GM19468 (cell line): Measurements from ENCODE around the gene ALDH1A2.
"Not testable (repeated sequence)": the region's sequence is repeated elsewhere in the genome, so short reads cannot be mapped to it uniquely, and the experiment has no call there.

Experiments
- ATAC-seq: cut with Tn5 transposase; IDR thresholded peaks from one replicate; pipeline ENCODE4 v1.9.1; 2021; ENCODE audit warnings: mild to moderate bottlenecking, moderate library complexity, moderate number of reproducible peaks; ENCODE audit not compliant: unreplicated experiment; ENCODE audit errors: extremely low read depth

ALDH1A2 gene

GRCh38 chr15:58065445-58066041 lies at the start of gene ALDH1A2:
Gene ALDH1A2, minus strand, starts transcription at chr15:58065711. Its CDS starts 61 bp downstream, at chr15:58065650.
- ATAC-seq = no peak

- ATAC-seq = no peak
Measured at GRCh38 chr15:58114812-58115211, 49.3 kb upstream of the ALDH1A2 start.

GRCh38 chr15:58114388-58114787 lies 48.9 kb upstream of the ALDH1A2 start:
- no peak for ATAC-seq

GRCh38 chr15:58113358-58113757 lies 47.8 kb upstream of the ALDH1A2 start:
- ATAC-seq = not testable (repeated sequence)

GRCh38 chr15:58111718-58112104 lies 46.2 kb upstream of the ALDH1A2 start:
- ATAC-seq = no peak

GRCh38 chr15:58110999-58111717 lies 45.6 kb upstream of the ALDH1A2 start:
- no peak for ATAC-seq

- no peak for ATAC-seq
Measured at GRCh38 chr15:58109419-58109818, 43.9 kb upstream of the ALDH1A2 start.

GRCh38 chr15:58108117-58108516 lies 42.6 kb upstream of the ALDH1A2 start:
- ATAC-seq = no peak

- ATAC-seq = no peak
Measured at GRCh38 chr15:58103482-58103881, 38.0 kb upstream of the ALDH1A2 start.

GRCh38 chr15:58096529-58097084 lies 31.1 kb upstream of the ALDH1A2 start:
- ATAC-seq = no peak

GRCh38 chr15:58095415-58095814 lies 29.9 kb upstream of the ALDH1A2 start:
- ATAC-seq = no peak

GRCh38 chr15:58087871-58088270 lies 22.4 kb upstream of the ALDH1A2 start:
- no peak for ATAC-seq

- ATAC-seq = no peak
Measured at GRCh38 chr15:58086491-58086890, 21.0 kb upstream of the ALDH1A2 start.

GRCh38 chr15:58083526-58083925 lies 18.0 kb upstream of the ALDH1A2 start:
- no peak for ATAC-seq

- no peak for ATAC-seq
Measured at GRCh38 chr15:58081891-58082290, 16.4 kb upstream of the ALDH1A2 start.

- ATAC-seq = no peak
Measured at GRCh38 chr15:58081456-58081855, 15.9 kb upstream of the ALDH1A2 start.

- not testable (repeated sequence) for ATAC-seq
Measured at GRCh38 chr15:58080959-58081358, 15.4 kb upstream of the ALDH1A2 start.

GRCh38 chr15:58080398-58080797 lies 14.9 kb upstream of the ALDH1A2 start:
- ATAC-seq = no peak

- ATAC-seq = no peak
Measured at GRCh38 chr15:58078591-58078990, 13.1 kb upstream of the ALDH1A2 start.

GRCh38 chr15:58077427-58077826 lies 11.9 kb upstream of the ALDH1A2 start:
- ATAC-seq = no peak

GRCh38 chr15:58074452-58074851 lies 8.9 kb upstream of the ALDH1A2 start:
- no peak for ATAC-seq
